SHP77 (cell line): ENCODE measurements around the gene GNRHR.
"Not testable (repeated sequence)": the region's sequence is repeated elsewhere in the genome, so short reads cannot be mapped to it uniquely, and the experiment has no call there.

Experiments
- DNase-seq, 2 experiments: peaks; one replicate each; lab custom pipeline; 2025; lab: John Stamatoyannopoulos, UW

The GNRHR gene, protein sequence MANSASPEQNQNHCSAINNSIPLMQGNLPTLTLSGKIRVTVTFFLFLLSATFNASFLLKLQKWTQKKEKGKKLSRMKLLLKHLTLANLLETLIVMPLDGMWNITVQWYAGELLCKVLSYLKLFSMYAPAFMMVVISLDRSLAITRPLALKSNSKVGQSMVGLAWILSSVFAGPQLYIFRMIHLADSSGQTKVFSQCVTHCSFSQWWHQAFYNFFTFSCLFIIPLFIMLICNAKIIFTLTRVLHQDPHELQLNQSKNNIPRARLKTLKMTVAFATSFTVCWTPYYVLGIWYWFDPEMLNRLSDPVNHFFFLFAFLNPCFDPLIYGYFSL

GRCh38 chr4:67754288-67754687, at the start of gene GNRHR:
Gene GNRHR (minus strand): TSS chr4:67754388. CDS start chr4:67754335, 53 bp downstream.
- DNase-seq = no peak

- DNase-seq = no peak
Observed at GRCh38 chr4:67796810-67797209, 42.6 kb upstream of the GNRHR start.

- DNase-seq = no peak
Observed at GRCh38 chr4:67790721-67791120, 36.5 kb upstream of the GNRHR start.

DNA sequence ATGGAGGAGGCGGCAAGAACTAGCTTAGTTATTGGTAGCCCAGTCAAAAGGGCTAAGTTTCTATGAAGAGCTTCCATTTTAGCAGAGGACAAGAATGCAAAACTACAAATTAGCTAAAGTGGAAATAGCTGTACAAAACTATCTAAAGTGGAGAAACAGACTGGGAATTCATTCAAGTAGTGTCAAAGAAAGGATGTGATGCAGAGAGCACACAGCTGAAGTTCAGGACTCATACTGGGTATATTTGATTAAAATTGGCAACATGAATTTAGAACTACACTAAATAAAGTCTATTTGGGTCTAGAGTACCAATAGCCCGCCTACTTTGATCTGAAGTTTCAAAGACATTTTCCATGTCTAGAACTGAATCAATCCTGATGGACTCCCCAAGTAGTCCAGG, 33.1 kb upstream of the GNRHR start:
- no peak for DNase-seq

DNA sequence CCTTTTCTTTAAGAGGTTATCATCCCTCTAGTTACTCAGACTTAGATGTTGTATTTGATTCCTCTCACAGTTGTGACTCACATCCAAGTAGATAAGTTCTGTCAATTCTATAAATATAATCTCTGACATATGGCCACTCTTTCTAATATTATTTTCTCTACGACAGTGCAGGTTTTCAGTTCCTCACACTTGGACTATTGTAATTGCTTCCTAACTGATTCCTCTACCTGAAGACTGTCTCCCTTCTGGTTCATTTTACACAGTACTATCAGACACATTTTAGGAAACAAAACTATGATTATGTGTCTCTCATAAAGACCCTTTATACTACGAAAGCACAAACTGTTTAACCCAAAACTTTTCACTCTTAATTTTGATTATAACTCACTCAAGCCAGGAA, 31.3 kb upstream of the GNRHR start:
- no peak for DNase-seq

GRCh38 chr4:67779631-67780030, 25.4 kb upstream of the GNRHR start:
- no peak for DNase-seq

DNA sequence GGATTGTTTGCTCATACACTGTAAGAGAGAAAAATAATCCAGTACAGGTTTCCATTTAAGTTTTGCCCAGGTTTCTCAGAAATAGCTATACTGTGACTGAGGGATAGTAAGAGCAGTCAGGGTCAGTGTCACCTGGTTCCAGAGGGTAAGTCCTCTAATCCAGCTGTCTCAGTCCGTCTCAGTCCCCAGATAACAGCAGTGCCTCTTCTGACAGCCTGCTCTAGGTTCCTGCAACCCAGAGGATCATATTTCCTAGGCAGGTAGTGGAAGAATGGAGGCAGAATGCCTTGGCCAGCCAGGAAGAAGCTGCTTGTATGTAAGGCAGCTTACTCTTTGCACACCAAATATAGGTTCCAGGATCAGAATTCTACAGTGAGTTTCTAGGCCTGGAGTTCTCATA, 22.6 kb upstream of the GNRHR start:
- DNase-seq = no peak

DNA sequence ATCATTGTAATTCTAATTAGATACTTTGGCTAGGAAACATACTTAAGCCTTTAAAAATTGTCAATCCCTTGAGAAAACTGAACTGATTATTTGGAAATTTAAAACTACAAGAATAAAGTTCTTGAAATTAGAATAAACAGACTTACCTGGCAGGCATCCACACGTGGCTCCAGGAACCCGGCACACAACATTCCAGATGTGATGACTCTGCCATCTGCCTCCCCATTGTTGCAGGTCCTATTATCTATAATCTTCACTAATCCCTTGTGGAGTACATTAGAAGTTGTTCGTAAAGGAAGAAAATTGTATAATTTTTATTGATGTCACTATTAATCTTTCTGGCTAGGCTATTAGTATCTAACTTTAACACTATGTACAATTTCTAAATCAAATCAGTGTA, 16.2 kb upstream of the GNRHR start:
- DNase-seq = no peak

- DNase-seq = no peak
Observed at GRCh38 chr4:67765928-67766327, 11.7 kb upstream of the GNRHR start.

DNA sequence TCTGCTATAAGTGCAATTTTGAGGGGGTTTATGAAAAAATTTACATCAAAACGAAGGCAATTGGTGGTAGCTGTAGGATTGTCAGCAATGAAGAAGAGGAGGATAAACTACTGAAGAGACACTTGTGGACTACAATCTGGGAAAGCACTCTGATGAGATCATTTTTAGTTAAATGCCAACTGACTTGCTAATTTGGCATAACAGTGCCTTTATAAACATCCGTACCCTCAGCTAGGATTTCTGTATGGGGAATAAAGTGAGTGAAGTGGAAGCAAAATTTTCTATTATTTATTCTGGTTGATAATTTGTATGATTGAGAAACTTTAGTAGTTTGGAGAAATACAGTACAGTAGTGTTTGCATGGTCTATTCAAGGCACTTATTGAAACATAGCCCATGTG, 11.2 kb upstream of the GNRHR start:
- no peak for DNase-seq

GRCh38 chr4:67764183-67764582, 10.0 kb upstream of the GNRHR start:
- no peak for DNase-seq

DNA sequence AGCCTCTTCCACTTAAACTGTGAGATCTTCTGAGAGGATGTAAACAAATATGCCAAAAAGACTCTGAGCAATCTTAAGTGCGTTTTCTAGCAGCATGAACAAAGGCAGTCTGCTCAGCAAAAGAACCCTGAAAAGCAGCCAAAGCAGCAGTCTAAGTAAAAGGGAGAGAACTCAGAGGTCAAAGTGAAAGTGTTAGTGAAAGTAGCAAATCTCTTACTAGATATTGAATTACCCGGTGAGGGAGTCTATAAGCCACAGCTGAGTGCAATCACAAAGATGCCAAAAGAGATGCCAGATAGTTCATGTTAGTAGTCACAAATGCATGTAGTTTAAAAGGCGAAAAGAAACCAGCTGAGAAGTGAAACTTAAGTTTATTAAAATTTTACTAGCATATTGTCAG, 7.9 kb upstream of the GNRHR start:
- no peak for DNase-seq

- DNase-seq = not testable (repeated sequence)
Observed at GRCh38 chr4:67756991-67757390, 2.8 kb upstream of the GNRHR start.

- DNase-seq = no peak
Observed at GRCh38 chr4:67755974-67756373, 1.8 kb upstream of the GNRHR start.

GRCh38 chr4:67751260-67751659, 2.9 kb downstream of the GNRHR start:
- no peak for DNase-seq

- no peak for DNase-seq
Observed at GRCh38 chr4:67750691-67751090, 3.5 kb downstream of the GNRHR start.

- DNase-seq = no peak
Observed at GRCh38 chr4:67749286-67749685, 4.9 kb downstream of the GNRHR start.

DNA sequence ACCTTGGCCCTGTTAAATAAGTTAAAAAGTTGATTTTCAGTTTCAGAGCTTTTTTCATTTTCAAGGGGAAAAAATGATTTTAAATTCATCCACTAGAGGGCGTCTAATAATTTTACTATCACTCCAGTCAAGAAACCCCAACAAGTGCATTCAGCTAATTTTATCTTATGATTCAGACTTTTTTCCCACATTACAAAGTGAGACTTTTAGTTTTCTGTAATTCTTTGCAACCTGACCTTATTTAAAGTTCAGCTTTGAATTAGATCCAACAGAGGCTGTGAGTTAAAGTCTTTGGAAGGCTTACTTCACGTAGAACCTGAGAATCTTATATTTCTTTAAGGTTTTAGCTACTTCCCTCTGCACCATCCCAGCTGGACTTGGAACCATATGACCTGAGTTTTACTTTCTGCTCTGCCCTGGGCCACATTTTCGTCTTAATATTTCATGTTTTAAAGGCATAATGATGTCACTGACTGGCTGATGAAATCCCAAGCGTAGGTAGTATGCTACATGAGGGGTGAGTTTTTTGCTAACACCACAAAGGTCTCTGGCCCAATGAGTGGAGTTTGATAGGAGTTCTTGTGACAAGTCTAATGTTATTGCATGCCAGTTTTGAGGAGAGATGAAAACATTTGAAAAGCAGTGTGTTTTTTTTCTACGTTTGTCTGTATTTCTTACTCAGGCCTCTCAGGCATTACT, 7.2 kb downstream of the GNRHR start:
- DNase-seq = peak in 1 of 2 experiments; percentile 16

DNA sequence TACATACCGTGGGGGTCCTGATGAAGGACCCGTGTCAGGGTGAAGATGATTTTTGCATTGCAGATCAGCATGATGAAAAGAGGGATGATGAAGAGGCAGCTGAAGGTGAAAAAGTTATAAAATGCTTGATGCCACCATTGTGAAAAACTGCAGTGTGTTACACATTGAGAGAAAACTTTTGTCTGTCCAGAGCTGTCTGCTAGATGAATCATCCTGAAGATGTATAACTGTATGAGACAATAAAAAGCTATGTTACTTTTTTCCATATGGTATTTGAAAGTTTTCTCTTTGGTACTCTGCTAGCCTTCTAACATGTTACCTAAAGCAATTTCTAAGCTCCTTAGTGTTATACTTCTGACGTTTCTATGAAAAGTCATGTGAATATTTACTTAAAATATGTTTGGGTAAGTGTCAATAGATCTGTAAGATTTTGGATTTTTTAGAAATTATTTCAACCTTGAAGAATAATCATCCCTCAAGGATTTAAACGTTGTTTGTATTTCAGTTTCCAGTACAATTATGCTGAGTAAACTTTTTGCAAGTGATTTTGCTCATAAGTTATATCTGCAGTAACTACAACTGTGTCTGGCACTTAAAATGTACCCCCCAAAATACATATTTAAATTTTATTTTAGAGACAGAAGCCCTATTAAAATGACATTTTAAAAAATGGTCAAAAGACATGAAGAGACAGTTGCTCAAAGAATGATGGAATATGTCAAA, 9.5 kb downstream of the GNRHR start:
- no peak for DNase-seq

GRCh38 chr4:67743194-67743593, 11.0 kb downstream of the GNRHR start:
- no peak for DNase-seq

GRCh38 chr4:67736262-67736661, 17.9 kb downstream of the GNRHR start:
- DNase-seq = no peak

DNA sequence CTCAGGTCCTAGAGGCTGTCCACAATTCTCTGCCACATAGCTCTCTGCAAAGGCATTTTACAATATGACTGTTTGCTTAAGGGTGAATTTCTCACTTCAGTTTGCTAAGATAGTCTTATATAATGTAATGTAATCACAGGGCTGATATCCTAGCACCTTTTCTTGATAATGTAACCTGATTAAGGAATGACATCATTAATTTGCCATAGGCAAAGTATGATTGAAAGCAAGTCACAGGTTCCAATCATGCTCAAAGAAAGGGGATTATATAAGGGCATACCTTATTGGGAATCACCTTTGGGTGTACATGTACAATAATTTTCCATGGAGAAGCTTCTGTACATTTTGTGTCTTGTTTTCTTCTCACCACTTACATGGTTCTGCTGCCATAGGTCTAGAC, 18.9 kb downstream of the GNRHR start:
- DNase-seq = no peak

DNA sequence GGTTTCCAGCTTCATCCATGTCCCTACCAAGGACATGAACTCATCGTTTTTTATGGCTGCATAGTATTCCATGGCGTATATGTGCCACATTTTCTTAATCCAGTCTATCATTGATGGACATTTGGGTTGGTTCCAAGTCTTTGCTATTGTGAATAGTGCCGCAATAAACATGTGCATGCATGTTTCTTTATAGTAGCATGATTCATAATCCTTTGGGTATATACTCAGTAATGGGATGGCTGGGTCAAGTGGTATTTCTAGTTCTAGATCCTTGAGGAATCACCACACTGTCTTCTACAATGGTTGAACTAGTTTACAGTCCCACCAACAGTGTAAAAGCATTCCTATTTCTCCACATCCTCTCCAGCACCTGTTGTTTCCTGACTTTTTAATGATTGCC, 23.7 kb downstream of the GNRHR start:
- not testable (repeated sequence) for DNase-seq
